Measurements from ENCODE around the gene AHSG. TPM values are rescaled to one million over a fixed set of nuclear protein-coding genes. Genes with fewer than 3 reads are reported as not detected.

Gene AHSG
- total and polyA plus RNA-seq, 2 experiments from 2014 or later: 0.10 to 0.18 TPM

GRCh38 chr3:186622651-186623310 is 9.9 kb downstream of the AHSG start:
- Histone ChIP-seq H3K4me2 (no peak overlapping the region), H4K20me1 (replicated peaks; ENCODE audit: insufficient read depth) (no peaks in the 10 kb centered on the region), H3K27ac (ENCODE audit: low read depth) (no peak overlapping the region), H2AFZ (no peak overlapping the region), H3K4me1 (ENCODE audit: insufficient read depth) (no peaks in the 10 kb centered on the region), H3K4me3 (no peak overlapping the region), H3K27me3 (ENCODE audit: insufficient read depth) (peaks cover 4% of the 10 kb centered on the region; the same call in 1 of the 2 replicates), H3K79me2 (replicated peaks; ENCODE audit: insufficient read depth) (no peaks in the 10 kb centered on the region), H3K36me3 (ENCODE audit: insufficient read depth) (no peaks in the 10 kb centered on the region), H3F3A (replicated peaks; ENCODE audit: low read depth) (no peaks in the 10 kb centered on the region), H3K9me2 (ENCODE audit: insufficient read depth) (0 out of 2 replicates have a peak, but pooled peaks cover 14% of the 10 kb centered on the region)
- ATAC-seq (no peak), DNase-seq (ENCODE audit: low spot score) (no peak)
- no peaks in the 10 kb centered on the region for H3K4me1 Mint-ChIP-seq
- H3K9me3 Mint-ChIP-seq: no peaks in the 10 kb centered on the region
- TF ChIP-seq POLR2AphosphoS5 (IDR thresholded peaks at IDR 0.05; ENCODE audit: low read depth): no peak
- TF ChIP-seq JUNB (IDR thresholded peaks at IDR 0.05; ENCODE audit: unreplicated experiment): no peak
- no peak for TF ChIP-seq STAT1 (IDR thresholded peaks at IDR 0.05; ENCODE audit: unreplicated experiment)
- TF ChIP-seq ZNF462 (CRISPR knock-in tag; IDR thresholded peaks at IDR 0.05): no peak
- no peak for TF ChIP-seq ETS1 (IDR thresholded peaks at IDR 0.05)
- TF ChIP-seq REST (IDR thresholded peaks at IDR 0.05; ENCODE audit: unreplicated experiment): no peak
- TF ChIP-seq EZH2 (IDR thresholded peaks at IDR 0.05; ENCODE audit: low read depth, unreplicated experiment): no peak
- no peak for TF ChIP-seq ZNF331 (CRISPR knock-in tag; IDR thresholded peaks at IDR 0.05; ENCODE audit: low read depth)
- no peak for TF ChIP-seq CREB1 (CRISPR knock-in tag; IDR thresholded peaks at IDR 0.05; ENCODE audit: low read depth)
- TF ChIP-seq ZNF114 (CRISPR knock-in tag; IDR thresholded peaks at IDR 0.05): no peak
- no peak for TF ChIP-seq EZH2phosphoT487 (IDR thresholded peaks at IDR 0.05; ENCODE audit: unreplicated experiment)
- no peak for TF ChIP-seq CTCF (conservative IDR thresholded peaks at IDR 0.05; ENCODE audit: low read depth in 2 of 2)
- no peak for TF ChIP-seq NANOG (IDR thresholded peaks at IDR 0.05; ENCODE audit: borderline replicate concordance)
- peaks cover 4% of the 10 kb centered on the region for H3K27me3 Mint-ChIP-seq (ENCODE audit: insufficient read depth, low read depth, poor library complexity)
- no peak overlapping the region for H3K4me3 Mint-ChIP-seq
- H3K27ac Mint-ChIP-seq: no peak overlapping the region
- no peaks in the 10 kb centered on the region for H3K36me3 Mint-ChIP-seq (ENCODE audit: low read depth)
